Loucy (cell line): ENCODE data around the gene KRT38.

Source experiments
- H2AFZ ChIP-seq: fragments of 200-600 bp; sonication (generic); 2 replicates; pipeline ENCODE4 v1.6.0; 2016; ENCODE audit warnings: antibody characterized with exemption, mild to moderate bottlenecking, low read length, moderate library complexity
- H3F3A ChIP-seq: fragments of 200-600 bp; 2 replicates; pipeline ENCODE4 v1.6.0; 2016; ENCODE audit warnings: antibody characterized with exemption, low read depth, mild to moderate bottlenecking
- H3K27me3 ChIP-seq: fragments of 200-600 bp; sonication (generic); 2 replicates; pipeline ENCODE4 v1.6.1; 2014; ENCODE audit warnings: low read length, mild to moderate bottlenecking; ENCODE audit not compliant: insufficient read depth, poor library complexity, severe bottlenecking
- H3K36me3 ChIP-seq: fragments of 200-600 bp; sonication (generic); 2 replicates; pipeline ENCODE4 v1.6.1; 2016; ENCODE audit warnings: low read length; ENCODE audit not compliant: insufficient read depth
- H3K4me1 ChIP-seq: fragments of 200-600 bp; sonication (generic); 2 replicates; pipeline ENCODE4 v1.5.1; 2014; ENCODE audit warnings: low read length, mild to moderate bottlenecking; ENCODE audit not compliant: insufficient read depth, poor library complexity, severe bottlenecking
- H3K4me2 ChIP-seq: fragments of 200-600 bp; sonication (generic); 2 replicates; pipeline ENCODE4 v1.6.0; 2014; ENCODE audit warnings: antibody characterized with exemption, low read length, low read depth, mild to moderate bottlenecking; ENCODE audit not compliant: poor library complexity, severe bottlenecking
- H3K4me3 ChIP-seq: fragments of 200-600 bp; sonication (generic); 2 replicates; pipeline ENCODE4 v1.5.1; 2014; ENCODE audit warnings: low read length, mild to moderate bottlenecking, mixed read lengths; ENCODE audit not compliant: poor library complexity, severe bottlenecking
- H3K79me2 ChIP-seq: fragments of 200-600 bp; sonication (generic); 2 replicates; pipeline ENCODE4 v1.6.1; 2014; ENCODE audit warnings: low read length; ENCODE audit not compliant: insufficient read depth
- H3K9ac ChIP-seq: fragments of 200-600 bp; sonication (generic); 2 replicates; pipeline ENCODE4 v1.6.0; 2014; ENCODE audit warnings: mild to moderate bottlenecking, low read depth, low read length, moderate library complexity; ENCODE audit not compliant: poor library complexity, severe bottlenecking
- H3K9me2 ChIP-seq: fragments of 200-600 bp; sonication (generic); replicated peaks from 2 replicates; pipeline ENCODE4 v1.6.1; 2016; ENCODE audit warnings: low read depth, low read length, mixed read lengths
- H3K9me3 ChIP-seq: fragments of 200-600 bp; sonication (generic); 2 replicates; pipeline ENCODE4 v1.6.1; 2014; ENCODE audit warnings: mild to moderate bottlenecking, antibody characterized with exemption, low read length, low read depth; ENCODE audit not compliant: insufficient read depth
- H4K20me1 ChIP-seq: fragments of 200-600 bp; sonication (generic); 2 replicates; pipeline ENCODE4 v1.6.0; 2014; ENCODE audit warnings: antibody characterized with exemption, low read length, mild to moderate bottlenecking; ENCODE audit not compliant: insufficient read depth, poor library complexity, severe bottlenecking
- EZH2phosphoT487 ChIP-seq: fragments of 200-600 bp; IDR thresholded peaks from 2 replicates; pipeline ENCODE4 v1.6.1; 2018; ENCODE audit warnings: antibody characterized with exemption, mild to moderate bottlenecking, moderate library complexity, borderline replicate concordance
- TF ChIP-seq, protein P1 (sequence below): fragments of 200-600 bp; sonication (generic); conservative IDR thresholded peaks from 2 replicates; pipeline ENCODE4 v1.5.1; 2014; ENCODE audit warnings: mild to moderate bottlenecking, antibody characterized with exemption, low read length

The KRT38 gene

DNA sequence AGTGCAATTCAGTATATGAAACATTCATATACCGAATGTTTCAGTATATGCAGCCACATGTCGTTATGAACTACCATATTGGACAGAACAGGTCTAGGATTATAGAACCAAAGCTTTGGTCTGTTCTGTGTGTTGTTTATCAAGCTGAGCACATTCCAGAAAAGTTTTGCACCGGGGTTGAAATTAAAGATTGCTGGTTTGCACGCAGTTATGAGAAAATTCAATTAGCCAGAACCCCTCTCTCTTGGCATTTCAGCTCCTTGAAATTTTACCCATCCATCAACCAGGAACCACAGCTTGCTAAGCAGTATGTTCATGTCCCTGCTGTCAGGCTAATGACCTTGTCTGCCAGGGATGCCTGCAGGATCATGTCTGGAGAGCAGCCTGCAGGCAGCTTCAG is 16.9 kb upstream of the KRT38 start:
- Histone ChIP-seq H4K20me1 (no peaks in the 10 kb centered on the region), H3K9me2 (no peaks in the 10 kb centered on the region)
- no peak for TF ChIP-seq EZH2phosphoT487
- TF ChIP-seq, protein P1, sequence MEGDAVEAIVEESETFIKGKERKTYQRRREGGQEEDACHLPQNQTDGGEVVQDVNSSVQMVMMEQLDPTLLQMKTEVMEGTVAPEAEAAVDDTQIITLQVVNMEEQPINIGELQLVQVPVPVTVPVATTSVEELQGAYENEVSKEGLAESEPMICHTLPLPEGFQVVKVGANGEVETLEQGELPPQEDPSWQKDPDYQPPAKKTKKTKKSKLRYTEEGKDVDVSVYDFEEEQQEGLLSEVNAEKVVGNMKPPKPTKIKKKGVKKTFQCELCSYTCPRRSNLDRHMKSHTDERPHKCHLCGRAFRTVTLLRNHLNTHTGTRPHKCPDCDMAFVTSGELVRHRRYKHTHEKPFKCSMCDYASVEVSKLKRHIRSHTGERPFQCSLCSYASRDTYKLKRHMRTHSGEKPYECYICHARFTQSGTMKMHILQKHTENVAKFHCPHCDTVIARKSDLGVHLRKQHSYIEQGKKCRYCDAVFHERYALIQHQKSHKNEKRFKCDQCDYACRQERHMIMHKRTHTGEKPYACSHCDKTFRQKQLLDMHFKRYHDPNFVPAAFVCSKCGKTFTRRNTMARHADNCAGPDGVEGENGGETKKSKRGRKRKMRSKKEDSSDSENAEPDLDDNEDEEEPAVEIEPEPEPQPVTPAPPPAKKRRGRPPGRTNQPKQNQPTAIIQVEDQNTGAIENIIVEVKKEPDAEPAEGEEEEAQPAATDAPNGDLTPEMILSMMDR = no peak

DNA sequence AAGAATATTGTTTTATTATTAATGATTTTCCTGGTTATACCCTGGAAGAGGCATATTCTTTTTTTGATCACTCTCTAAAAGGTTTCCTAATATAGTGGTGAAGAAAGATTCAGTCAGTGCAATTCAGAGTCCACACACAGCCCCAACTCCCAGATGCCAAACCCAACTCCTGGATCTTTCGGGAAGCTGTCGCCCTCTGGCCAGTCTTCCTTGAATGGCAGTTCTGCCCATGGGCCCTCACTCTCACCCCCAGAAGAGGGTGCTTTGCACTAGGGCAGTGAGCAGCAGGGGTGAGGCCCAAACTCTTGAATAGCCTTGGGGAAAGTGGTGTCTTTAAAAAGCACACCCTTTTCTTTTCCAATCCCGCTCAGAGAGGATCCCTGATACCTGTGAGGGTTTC is 15.4 kb upstream of the KRT38 start:
- no peaks in the 10 kb centered on the region for H3K36me3 ChIP-seq
- no peak overlapping the region for H3K9ac ChIP-seq
- no peak overlapping the region for H2AFZ ChIP-seq
- H3K9me2 ChIP-seq = no peaks in the 10 kb centered on the region
- no peaks in the 10 kb centered on the region for H3K4me1 ChIP-seq
- peaks cover 8% of the 10 kb centered on the region for H3K27me3 ChIP-seq
- no peaks in the 10 kb centered on the region for H4K20me1 ChIP-seq
- no peaks in the 10 kb centered on the region for H3K79me2 ChIP-seq
- no peak overlapping the region for H3K4me3 ChIP-seq
- H3K4me2 ChIP-seq = no peak overlapping the region
- no peaks in the 10 kb centered on the region for H3F3A ChIP-seq
- no peak for TF ChIP-seq EZH2phosphoT487
- TF ChIP-seq, protein P1 = no peak
- no peaks in the 10 kb centered on the region for H3K9me3 ChIP-seq

More for the DNA sequence above, 16.9 kb upstream of the KRT38 start:
- H3K36me3 ChIP-seq = no peaks in the 10 kb centered on the region
- no peak overlapping the region for H2AFZ ChIP-seq
- no peak overlapping the region for H3K9ac ChIP-seq
- H3F3A ChIP-seq = no peaks in the 10 kb centered on the region
- no peaks in the 10 kb centered on the region for H3K9me3 ChIP-seq
- no peak overlapping the region for H3K4me3 ChIP-seq
- no peak overlapping the region for H3K4me2 ChIP-seq
- H3K27me3 ChIP-seq = no peaks in the 10 kb centered on the region
- H3K4me1 ChIP-seq = no peaks in the 10 kb centered on the region
- H3K79me2 ChIP-seq = no peaks in the 10 kb centered on the region

DNA sequence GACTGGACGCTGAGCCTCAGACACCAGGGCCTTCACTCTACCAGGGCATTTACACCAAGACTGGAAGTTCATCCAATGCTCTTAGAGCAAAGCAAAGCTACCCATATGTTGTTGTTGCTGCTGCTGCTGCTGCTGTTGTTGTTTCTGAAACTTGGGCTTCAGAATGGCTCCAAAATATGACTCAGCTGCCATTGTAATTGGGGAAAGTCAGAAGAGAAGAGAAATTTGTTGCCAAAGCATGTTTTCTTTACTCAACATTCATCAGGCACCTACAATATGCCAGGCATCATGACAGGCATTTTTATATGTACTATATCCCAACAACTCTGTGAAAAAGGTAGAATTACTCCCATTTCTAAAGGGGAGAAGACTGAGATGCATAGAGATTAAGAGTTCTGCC is 14.5 kb upstream of the KRT38 start:
- H3K9me3 ChIP-seq = no peaks in the 10 kb centered on the region
- no peaks in the 10 kb centered on the region for H4K20me1 ChIP-seq
- no peak overlapping the region for H3K4me2 ChIP-seq
- no peaks in the 10 kb centered on the region for H3K36me3 ChIP-seq
- H3F3A ChIP-seq = no peaks in the 10 kb centered on the region
- H3K9ac ChIP-seq = no peak overlapping the region
- no peaks in the 10 kb centered on the region for H3K4me1 ChIP-seq
- H2AFZ ChIP-seq = no peak overlapping the region
- TF ChIP-seq, protein P1 = no peak
- no peak for TF ChIP-seq EZH2phosphoT487
- no peaks in the 10 kb centered on the region for H3K9me2 ChIP-seq
- peaks cover 8% of the 10 kb centered on the region for H3K27me3 ChIP-seq
- H3K4me3 ChIP-seq = no peak overlapping the region
- no peaks in the 10 kb centered on the region for H3K79me2 ChIP-seq
